ENCODE measurements around the gene TPM3. TPM values are rescaled to one million over a fixed set of nuclear protein-coding genes. Genes with fewer than 3 reads are reported as not detected.

The TPM3 gene
- total and polyA plus RNA-seq, 12 donors: 75.2 to 345 (median 114) TPM

DNA sequence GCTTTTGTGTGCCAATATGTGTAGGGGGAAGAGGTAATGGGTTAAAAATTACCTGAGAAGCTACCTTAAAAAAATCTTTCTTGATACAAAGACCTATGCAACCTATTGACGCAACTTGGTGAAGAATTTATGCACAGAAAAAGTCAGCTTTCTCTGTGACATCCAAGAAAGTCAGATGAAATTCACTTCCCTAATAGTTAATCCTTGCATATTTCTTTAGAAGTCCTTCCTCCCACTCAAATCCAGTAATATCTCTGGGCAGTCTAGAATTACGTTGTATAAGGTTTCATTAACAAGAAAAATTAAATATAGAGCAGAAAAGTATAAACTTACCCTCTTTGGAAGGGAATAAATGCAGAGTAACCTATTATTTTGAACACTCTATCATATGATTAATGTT lies 31.7 kb upstream of the TPM3 start:
- intact Hi-C loops (cut with DNase I): loop anchor here in 3 of 10 donors (5.0 kb wide), 4 partner anchors 34 to 49 kb away; partner anchors contain the start of gene HAX1 (in 2 of the 3)
- Histone ChIP-seq H3K9me3 (no peaks in the 10 kb centered on the region), H3K4me1 (peaks cover 12 to 52% (median 46%) of the 10 kb centered on the region in 9 donors), H3K36me3 (peaks cover 0 to 50% (median 24%) of the 10 kb centered on the region in 9 donors), H3K27ac (peak overlapping the region in 2 of 10 donors; percentile 7 to 99), H3K27me3 (no peaks in the 10 kb centered on the region), H3K4me3 (no peak overlapping the region)
- 51 to 65% methylated on average over 2 of the region's 2 CpGs for WGBS, 2 donors
- DNase-seq (no peak), ATAC-seq (no peak)
- TF ChIP-seq, protein P1, sequence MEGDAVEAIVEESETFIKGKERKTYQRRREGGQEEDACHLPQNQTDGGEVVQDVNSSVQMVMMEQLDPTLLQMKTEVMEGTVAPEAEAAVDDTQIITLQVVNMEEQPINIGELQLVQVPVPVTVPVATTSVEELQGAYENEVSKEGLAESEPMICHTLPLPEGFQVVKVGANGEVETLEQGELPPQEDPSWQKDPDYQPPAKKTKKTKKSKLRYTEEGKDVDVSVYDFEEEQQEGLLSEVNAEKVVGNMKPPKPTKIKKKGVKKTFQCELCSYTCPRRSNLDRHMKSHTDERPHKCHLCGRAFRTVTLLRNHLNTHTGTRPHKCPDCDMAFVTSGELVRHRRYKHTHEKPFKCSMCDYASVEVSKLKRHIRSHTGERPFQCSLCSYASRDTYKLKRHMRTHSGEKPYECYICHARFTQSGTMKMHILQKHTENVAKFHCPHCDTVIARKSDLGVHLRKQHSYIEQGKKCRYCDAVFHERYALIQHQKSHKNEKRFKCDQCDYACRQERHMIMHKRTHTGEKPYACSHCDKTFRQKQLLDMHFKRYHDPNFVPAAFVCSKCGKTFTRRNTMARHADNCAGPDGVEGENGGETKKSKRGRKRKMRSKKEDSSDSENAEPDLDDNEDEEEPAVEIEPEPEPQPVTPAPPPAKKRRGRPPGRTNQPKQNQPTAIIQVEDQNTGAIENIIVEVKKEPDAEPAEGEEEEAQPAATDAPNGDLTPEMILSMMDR (IDR thresholded peaks at IDR 0.05): no peak

- TF ChIP-seq, protein P1 (IDR thresholded peaks at IDR 0.05): no peak
- DNase-seq: no peak
- 49 to 69% methylated on average over 1 of the region's 1 CpG for WGBS, 2 donors
- intact Hi-C loops (cut with DNase I): loop anchor here in 3 of 10 donors (5.0 kb wide), 4 partner anchors 34 to 49 kb away; partner anchors contain the start of gene HAX1 (in 2 of the 3)
- no peaks in the 10 kb centered on the region for H3K9me3 ChIP-seq
- no peaks in the 10 kb centered on the region for H3K27me3 ChIP-seq
- peak overlapping the region in 1 of 10 donors; percentile 91 for H3K4me3 ChIP-seq
- peak overlapping the region in 4 of 10 donors; percentile 99 to 100 (median 100) for H3K27ac ChIP-seq
- ATAC-seq: no peak
- peaks cover 14 to 59% (median 53%) of the 10 kb centered on the region in 9 donors for H3K4me1 ChIP-seq
- H3K36me3 ChIP-seq: peaks cover 0 to 50% (median 19%) of the 10 kb centered on the region in 9 donors
Measured at GRCh38 chr1:154222918-154223317, 31.0 kb upstream of the TPM3 start.

- H3K4me1 ChIP-seq: peaks cover 14 to 63% (median 57%) of the 10 kb centered on the region in 9 donors
- intact Hi-C loops (cut with DNase I): loop anchor here in 3 of 10 donors (5.0 kb wide), 4 partner anchors 35 to 50 kb away; partner anchors contain the start of gene HAX1 (in 2 of the 3)
Measured at GRCh38 chr1:154222518-154222917, 30.6 kb upstream of the TPM3 start.

DNA sequence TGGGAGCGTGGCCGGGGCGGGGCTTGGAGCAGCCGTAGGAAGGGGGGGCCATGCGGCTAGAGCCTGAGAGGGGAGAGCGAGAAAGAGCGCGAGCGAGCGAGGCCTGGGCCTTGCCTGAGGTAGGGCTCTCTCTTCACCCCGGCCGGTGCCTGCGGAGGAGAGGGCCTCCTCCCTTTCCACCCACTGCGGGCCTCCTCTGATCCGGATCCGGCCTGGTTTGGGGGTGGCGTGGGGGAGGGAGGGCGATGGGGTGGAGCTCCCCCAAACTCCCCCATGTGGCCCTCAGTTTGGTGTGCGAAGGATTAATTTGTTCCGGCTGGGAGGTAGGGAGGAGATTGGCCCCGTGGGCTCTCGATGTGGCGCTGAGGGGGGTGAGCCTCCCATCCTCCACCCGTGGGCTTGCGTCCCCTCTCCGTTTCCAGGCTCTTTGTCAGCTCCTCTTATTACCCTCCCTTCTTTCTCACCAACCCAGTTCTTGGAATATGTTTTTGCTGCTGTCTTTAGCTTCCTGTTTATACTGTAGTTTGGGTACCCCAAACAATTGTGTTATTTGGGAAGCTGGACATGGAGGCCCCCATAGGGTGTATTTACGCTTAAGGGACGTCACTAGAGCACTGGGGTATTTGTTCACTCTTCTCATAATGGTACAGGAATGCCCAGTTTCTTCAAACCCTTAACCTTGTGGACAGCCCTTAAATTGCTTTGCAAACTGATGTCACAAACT lies 29.5 kb upstream of the TPM3 start:
- DNase-seq (peak in 1 of 2 donors; percentile 70), ATAC-seq (peak; percentile 25 to 73 (median 28))
- peaks cover 14 to 68% (median 62%) of the 10 kb centered on the region in 9 donors for H3K4me1 ChIP-seq
- H3K36me3 ChIP-seq: peaks cover 0 to 50% (median 8%) of the 10 kb centered on the region in 9 donors
- intact Hi-C loops (cut with DNase I): loop anchor here in 4 of 10 donors (2.0 to 5.0 kb wide), 6 partner anchors 36 to 51 kb away; partner anchors contain the start of gene HAX1 (in 3 of the 4)
- peak overlapping the region; percentile 86 to 100 (median 99) for H3K27ac ChIP-seq
- no peaks in the 10 kb centered on the region for H3K9me3 ChIP-seq
- no peaks in the 10 kb centered on the region for H3K27me3 ChIP-seq
- TF ChIP-seq, protein P1 (IDR thresholded peaks at IDR 0.05): no peak
- WGBS, 2 donors: 0 to 1% methylated on average over 25 to 28 of the region's 28 CpGs
- H3K4me3 ChIP-seq: peak overlapping the region; percentile 69 to 93 (median 88)

More at GRCh38 chr1:154222518-154222917, 30.6 kb upstream of the TPM3 start:
- peak overlapping the region in 5 of 10 donors; percentile 99 to 100 (median 99) for H3K27ac ChIP-seq
- peak overlapping the region in 6 of 10 donors; percentile 83 to 92 (median 90) for H3K4me3 ChIP-seq
- TF ChIP-seq, protein P1 (IDR thresholded peaks at IDR 0.05): no peak
- no peaks in the 10 kb centered on the region for H3K27me3 ChIP-seq
- DNase-seq: no peak
- H3K36me3 ChIP-seq: peaks cover 0 to 50% (median 15%) of the 10 kb centered on the region in 9 donors
- 95 to 100% methylated on average over 1 of the region's 1 CpG for WGBS, 2 donors
- ATAC-seq: no peak
- H3K9me3 ChIP-seq: no peaks in the 10 kb centered on the region

Data from heart right ventricle (tissue), 16 donors.